AG09319 (cell line): ENCODE results near the gene ACSL5.
A peak's percentile ranks its signal among the peaks of the same experiment; 100 is the strongest.

ENCODE experiments used
- DNase-seq: peaks from one replicate; pipeline ENCODE4 v3.0.0-alpha.2; 2010; ENCODE audit warnings: low read depth; ENCODE audit errors: extremely low read depth
- TF ChIP-seq, protein P1 (sequence below): IDR thresholded peaks from 2 replicates; pipeline ENCODE4 v1.5.1; 2011; ENCODE audit warnings: low read depth, mild to moderate bottlenecking, inconsistent platforms, low read length, moderate library complexity

The ACSL5 gene

DNA sequence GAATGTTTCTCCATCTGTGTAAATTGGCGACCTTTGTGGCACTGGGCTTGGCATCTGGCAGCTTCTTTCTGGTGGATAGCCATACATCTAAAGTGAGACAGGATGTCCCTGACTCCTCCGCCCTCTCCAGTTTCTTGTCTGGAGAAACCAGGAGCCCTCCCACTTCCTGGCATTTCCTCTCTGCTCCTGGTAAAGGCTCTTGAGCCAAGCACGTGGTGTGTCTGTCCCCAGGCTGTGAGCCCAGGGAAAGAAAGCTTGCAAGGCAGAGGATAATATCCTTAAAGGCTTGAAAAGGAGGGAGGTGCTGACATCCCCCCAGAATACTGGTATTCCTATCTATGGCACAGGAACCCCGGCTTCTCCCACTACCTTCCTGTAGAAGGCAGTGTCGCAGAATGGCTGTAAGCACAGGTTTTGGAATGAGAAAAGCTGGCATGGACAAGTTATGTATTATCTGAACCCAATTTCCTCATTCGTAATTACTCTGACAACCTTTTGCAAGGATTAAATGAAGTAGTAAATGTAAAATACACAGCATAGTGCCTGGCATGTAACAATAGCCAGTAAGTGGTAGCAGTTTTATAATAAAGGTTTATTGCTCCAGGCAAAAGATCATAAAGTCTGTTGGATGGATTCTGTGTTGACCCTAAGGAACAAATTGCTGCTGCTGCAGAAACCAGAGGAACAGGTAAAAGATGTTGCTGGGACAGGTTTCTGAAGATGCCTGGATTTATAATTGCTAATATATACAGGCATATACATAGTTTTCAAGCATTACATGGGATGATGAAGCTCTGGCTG is 11.8 kb upstream of the ACSL5 start:
- TF ChIP-seq, protein P1, sequence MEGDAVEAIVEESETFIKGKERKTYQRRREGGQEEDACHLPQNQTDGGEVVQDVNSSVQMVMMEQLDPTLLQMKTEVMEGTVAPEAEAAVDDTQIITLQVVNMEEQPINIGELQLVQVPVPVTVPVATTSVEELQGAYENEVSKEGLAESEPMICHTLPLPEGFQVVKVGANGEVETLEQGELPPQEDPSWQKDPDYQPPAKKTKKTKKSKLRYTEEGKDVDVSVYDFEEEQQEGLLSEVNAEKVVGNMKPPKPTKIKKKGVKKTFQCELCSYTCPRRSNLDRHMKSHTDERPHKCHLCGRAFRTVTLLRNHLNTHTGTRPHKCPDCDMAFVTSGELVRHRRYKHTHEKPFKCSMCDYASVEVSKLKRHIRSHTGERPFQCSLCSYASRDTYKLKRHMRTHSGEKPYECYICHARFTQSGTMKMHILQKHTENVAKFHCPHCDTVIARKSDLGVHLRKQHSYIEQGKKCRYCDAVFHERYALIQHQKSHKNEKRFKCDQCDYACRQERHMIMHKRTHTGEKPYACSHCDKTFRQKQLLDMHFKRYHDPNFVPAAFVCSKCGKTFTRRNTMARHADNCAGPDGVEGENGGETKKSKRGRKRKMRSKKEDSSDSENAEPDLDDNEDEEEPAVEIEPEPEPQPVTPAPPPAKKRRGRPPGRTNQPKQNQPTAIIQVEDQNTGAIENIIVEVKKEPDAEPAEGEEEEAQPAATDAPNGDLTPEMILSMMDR = no peak
- DNase-seq = peak; percentile 10

DNA sequence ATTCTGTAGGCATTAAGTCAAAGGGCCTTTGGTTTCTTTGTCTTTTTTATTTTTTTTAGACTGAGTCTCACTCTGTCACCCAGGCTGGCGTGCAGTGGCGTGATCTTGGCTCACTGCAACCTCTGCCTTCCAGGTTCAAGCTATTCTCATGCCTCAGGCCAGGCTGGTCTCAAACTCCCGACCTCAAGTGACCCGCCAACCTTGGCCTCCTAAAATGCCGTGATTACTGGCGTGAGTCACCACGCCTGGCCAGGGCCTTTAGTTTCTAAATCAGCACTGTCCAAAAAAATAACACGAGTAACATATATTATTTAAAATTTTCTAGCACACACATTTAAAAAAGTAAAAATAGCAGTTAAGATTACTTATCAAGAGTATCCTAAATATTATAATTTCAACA is 11.1 kb upstream of the ACSL5 start:
- DNase-seq = no peak
- TF ChIP-seq, protein P1 = no peak

- TF ChIP-seq, protein P1 = no peak
- no peak for DNase-seq
Measured at GRCh38 chr10:112363696-112364688, 9.9 kb upstream of the ACSL5 start.

GRCh38 chr10:112365014-112365432 is 8.9 kb upstream of the ACSL5 start:
- TF ChIP-seq, protein P1 = no peak
- no peak for DNase-seq

DNA sequence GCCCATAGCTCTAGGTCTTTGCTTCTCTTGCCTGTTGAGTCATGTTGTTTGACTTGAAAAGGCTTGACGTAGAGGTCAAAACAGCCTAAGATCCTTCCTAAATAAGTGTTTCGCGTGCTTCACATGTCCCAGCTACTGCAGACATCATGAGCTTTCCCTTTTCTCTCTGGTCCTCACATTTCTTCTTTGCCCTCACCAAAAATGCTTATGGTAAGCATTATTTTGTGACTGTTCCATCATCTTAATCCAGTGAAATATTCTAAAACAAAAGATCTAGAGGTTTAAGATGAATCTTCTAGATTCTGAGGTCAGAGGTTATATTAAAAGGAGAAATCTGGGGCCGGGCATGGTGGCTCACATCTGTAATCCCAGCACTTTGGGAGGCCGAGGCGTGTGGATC is 8.5 kb upstream of the ACSL5 start:
- no peak for DNase-seq
- TF ChIP-seq, protein P1 = no peak

DNA sequence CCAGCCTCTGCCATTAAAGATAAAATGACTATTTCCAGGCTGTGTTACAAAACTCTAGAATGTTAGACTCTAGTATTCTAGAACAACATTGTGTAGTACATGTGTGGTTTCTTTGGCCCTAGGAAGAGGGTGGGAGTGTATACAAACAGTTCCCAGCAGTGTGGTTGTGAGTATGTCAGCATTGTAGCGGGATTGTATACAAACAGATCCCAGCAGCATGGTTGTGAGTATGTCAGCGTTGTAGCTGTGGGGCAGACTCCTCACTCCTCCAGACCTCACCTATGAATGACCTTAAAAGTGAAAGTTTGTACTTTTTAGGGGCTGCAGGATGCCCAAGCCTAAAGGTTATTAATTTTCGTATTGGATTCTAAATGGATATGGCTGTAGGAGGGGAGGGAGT is 6.9 kb upstream of the ACSL5 start:
- TF ChIP-seq, protein P1 = no peak
- DNase-seq = no peak

DNA sequence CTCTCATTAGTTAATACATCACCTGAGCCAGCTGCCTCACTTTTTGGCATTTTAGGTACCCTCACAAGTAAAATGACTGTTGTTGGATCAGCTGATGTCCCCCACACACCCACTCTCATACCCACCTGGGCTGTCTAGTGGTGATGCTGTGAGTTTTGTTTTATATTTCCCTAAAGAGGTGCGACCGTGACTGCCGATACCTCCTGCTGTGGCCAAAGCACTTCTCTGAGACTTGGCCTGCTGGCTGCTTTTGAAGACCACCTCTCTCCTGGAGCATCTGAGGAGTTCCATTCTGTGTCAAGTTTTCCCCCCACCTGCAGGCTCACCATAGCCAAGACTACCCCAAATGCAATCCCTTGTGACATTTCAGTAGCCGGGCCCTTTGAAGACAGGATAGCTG is 6.4 kb upstream of the ACSL5 start:
- TF ChIP-seq, protein P1 = no peak
- no peak for DNase-seq
